OCI-LY7 (cell line): Measurements from ENCODE around the gene TNNI3K. TPM values are rescaled to one million over a fixed set of nuclear protein-coding genes. Genes with fewer than 3 reads are reported as not detected.

Experiments
- BruUV-seq: library from RNA; stranded (reverse); fragments of 400-500 nt; replicated peaks from 2 replicates; lab custom pipeline; 2021; lab: Mats Ljungman, UMichigan
- CTCF ChIA-PET: fragments of 300-600 bp; sonication (Branson Sonifier 250); formaldehyde crosslinking; loops from one replicate; lab custom pipeline; 2022; ENCODE audit warnings: antibody characterized with exemption; ENCODE audit not compliant: unreplicated experiment; lab: Charles Lee
- POLR2A ChIA-PET: fragments of 300-600 bp; sonication (Branson Sonifier 250); formaldehyde crosslinking; loops from one replicate; lab custom pipeline; 2022; ENCODE audit warnings: antibody characterized with exemption; lab: Charles Lee
- DNase-seq: peaks from one replicate; pipeline ENCODE4 v3.0.0-alpha.2; 2015; ENCODE audit warnings: low spot score
- H2AFZ ChIP-seq: fragments of 200-600 bp; sonication (generic), shearing (Covaris generic); 2 replicates; pipeline ENCODE4 v1.6.1; 2014; ENCODE audit warnings: mild to moderate bottlenecking, antibody characterized with exemption, low read length, moderate library complexity
- H3K27ac ChIP-seq: fragments of 200-600 bp; sonication (generic); 2 replicates; pipeline ENCODE4 v1.5.1; 2014; ENCODE audit warnings: mixed run types, low read depth, mild to moderate bottlenecking, moderate library complexity, low read length, inconsistent platforms; ENCODE audit not compliant: poor library complexity, severe bottlenecking
- H3K36me3 ChIP-seq: fragments of 200-600 bp; sonication (generic); 2 replicates; pipeline ENCODE4 v1.6.1; 2014; ENCODE audit warnings: mild to moderate bottlenecking, antibody characterized with exemption, low read length, moderate library complexity, mixed read lengths; ENCODE audit not compliant: insufficient read depth
- H3K4me1 ChIP-seq: fragments of 200-600 bp; sonication (generic); 2 replicates; pipeline ENCODE4 v1.5.1; 2014; ENCODE audit warnings: mild to moderate bottlenecking, low read length; ENCODE audit not compliant: insufficient read depth, poor library complexity, severe bottlenecking
- H3K4me2 ChIP-seq: fragments of 200-600 bp; sonication (generic); 2 replicates; pipeline ENCODE4 v1.6.1; 2014; ENCODE audit warnings: mild to moderate bottlenecking, low read length
- H3K4me3 ChIP-seq: fragments of 200-600 bp; sonication (generic); 2 replicates; pipeline ENCODE4 v1.5.1; 2014; ENCODE audit warnings: mild to moderate bottlenecking, low read depth, low read length; ENCODE audit not compliant: poor library complexity, severe bottlenecking
- H3K79me2 ChIP-seq: fragments of 200-600 bp; sonication (generic); 2 replicates; pipeline ENCODE4 v1.6.1; 2016; ENCODE audit warnings: low read depth, mild to moderate bottlenecking, low read length, moderate library complexity, mixed read lengths; ENCODE audit not compliant: insufficient read depth
- H3K9me2 ChIP-seq: fragments of 200-600 bp; sonication (generic); 2 replicates; pipeline ENCODE4 v1.6.1; 2016; ENCODE audit warnings: mild to moderate bottlenecking, low read length, mixed read lengths; ENCODE audit not compliant: insufficient read depth
- H3K9me3 ChIP-seq: fragments of 200-600 bp; sonication (generic); 2 replicates; pipeline ENCODE4 v1.6.1; 2014; ENCODE audit warnings: mild to moderate bottlenecking, mixed run types, low read length, mixed read lengths
- H4K20me1 ChIP-seq: fragments of 200-600 bp; sonication (generic); 2 replicates; pipeline ENCODE4 v1.6.1; 2014; ENCODE audit warnings: mild to moderate bottlenecking, antibody characterized with exemption, low read length, moderate library complexity, mixed read lengths; ENCODE audit not compliant: insufficient read depth
- EZH2phosphoT487 ChIP-seq: fragments of 200-600 bp; sonication (generic); IDR thresholded peaks from 2 replicates; pipeline ENCODE4 v1.6.1; 2018; ENCODE audit warnings: low read depth, borderline replicate concordance, mild to moderate bottlenecking, mixed run types, antibody characterized with exemption, low read length, moderate library complexity, mixed read lengths
- intact Hi-C: fragments of 100-400 bp; cut with micrococcal nuclease; formaldehyde crosslinking; loops from one replicate; pipeline ENCODE4 v1.10.0; 2022; ENCODE audit not compliant: unreplicated experiment
- total RNA-seq, 2 experiments: library from RNA; depleted of rRNA in 1 of 2; stranded (reverse); fragments of >200 nt in 1 of 2; shearing (Covaris generic) in 1 of 2; gene quantifications; 2 replicates each; pipeline ENCODE4 v1.2.3, GENCODE V29; 2014 to 2022
- TF ChIP-seq, protein P1 (sequence below): fragments of 200-600 bp; sonication (generic); conservative IDR thresholded peaks from 2 replicates; pipeline ENCODE4 v1.5.1; 2014; ENCODE audit warnings: mild to moderate bottlenecking, antibody characterized with exemption, low read length, moderate library complexity, mixed read lengths

The TNNI3K gene
- total RNA-seq, 2 experiments from 2014 or later = not detected

DNA sequence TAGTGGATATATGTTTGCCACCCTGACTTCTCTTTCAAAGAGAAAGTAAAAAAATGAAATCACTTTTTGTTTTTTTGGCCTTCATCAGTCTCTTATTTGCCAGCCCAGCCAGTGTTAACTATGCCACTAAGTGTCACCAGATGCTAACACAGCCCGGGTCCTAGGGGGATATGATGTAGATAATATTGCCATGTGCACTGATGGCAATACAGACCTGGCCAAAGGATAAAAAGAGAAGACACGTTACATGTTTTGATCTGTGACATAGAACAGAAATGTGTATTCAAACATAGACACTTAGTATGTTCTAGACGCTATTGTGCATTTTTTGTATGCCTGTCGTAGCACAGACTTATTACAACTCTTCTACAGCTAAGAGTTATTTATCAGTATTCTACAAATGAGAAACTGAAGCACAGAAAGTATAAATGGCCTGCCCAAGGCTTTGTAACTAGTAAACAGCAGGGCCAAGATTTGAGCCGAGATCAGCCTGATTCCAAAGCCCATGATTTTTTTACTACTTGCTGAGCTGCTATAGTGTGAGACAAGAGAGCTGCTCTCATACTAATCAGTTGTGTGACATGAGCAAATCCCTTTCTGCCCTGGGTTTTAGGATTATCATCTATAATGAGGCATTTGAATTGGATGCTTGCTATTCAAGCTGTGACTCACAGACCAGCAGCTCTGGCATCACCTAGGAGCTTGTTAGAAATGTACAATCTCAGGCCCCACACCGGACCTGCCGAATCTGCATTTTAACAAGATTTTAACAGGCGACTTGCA is 270.9 kb downstream of the TNNI3K start:
- Histone ChIP-seq H3K4me2 (no peak overlapping the region), H4K20me1 (no peaks in the 10 kb centered on the region), H3K79me2 (no peaks in the 10 kb centered on the region), H3K9me3 (no peaks in the 10 kb centered on the region), H3K9me2 (no peaks in the 10 kb centered on the region), H3K36me3 (no peaks in the 10 kb centered on the region), H2AFZ (no peak overlapping the region), H3K4me3 (no peak overlapping the region), H3K4me1 (no peaks in the 10 kb centered on the region), H3K27ac (no peak overlapping the region)
- no TSS peak for BruUV-seq
- ChIA-PET CTCF (no interaction called here), POLR2A (no interaction called here)
- TF ChIP-seq, protein P1, sequence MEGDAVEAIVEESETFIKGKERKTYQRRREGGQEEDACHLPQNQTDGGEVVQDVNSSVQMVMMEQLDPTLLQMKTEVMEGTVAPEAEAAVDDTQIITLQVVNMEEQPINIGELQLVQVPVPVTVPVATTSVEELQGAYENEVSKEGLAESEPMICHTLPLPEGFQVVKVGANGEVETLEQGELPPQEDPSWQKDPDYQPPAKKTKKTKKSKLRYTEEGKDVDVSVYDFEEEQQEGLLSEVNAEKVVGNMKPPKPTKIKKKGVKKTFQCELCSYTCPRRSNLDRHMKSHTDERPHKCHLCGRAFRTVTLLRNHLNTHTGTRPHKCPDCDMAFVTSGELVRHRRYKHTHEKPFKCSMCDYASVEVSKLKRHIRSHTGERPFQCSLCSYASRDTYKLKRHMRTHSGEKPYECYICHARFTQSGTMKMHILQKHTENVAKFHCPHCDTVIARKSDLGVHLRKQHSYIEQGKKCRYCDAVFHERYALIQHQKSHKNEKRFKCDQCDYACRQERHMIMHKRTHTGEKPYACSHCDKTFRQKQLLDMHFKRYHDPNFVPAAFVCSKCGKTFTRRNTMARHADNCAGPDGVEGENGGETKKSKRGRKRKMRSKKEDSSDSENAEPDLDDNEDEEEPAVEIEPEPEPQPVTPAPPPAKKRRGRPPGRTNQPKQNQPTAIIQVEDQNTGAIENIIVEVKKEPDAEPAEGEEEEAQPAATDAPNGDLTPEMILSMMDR = no peak
- no peak for TF ChIP-seq EZH2phosphoT487
- no peak for DNase-seq
- intact Hi-C loops = no loop called here

DNA sequence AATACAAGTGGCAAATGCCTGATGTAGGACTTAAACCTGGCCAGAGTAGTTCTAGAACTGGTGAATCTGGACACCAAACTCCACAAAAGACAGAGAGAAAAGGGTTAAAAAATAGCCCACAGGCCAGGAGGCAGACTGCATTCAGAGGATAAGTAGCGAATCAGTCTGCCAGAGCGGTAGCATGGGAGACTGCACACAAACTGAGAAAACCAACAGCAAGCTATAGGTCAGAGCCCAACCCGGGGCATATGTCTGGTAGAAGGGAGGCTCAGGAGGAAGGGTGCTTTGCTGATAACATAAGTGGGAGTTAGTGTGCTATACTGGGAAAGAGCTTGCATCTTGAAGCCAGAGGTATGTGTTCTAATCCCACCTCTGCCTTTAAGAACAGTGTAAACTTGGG is 273.3 kb downstream of the TNNI3K start:
- no peak for DNase-seq
- H3K9me3 ChIP-seq = no peaks in the 10 kb centered on the region
- H4K20me1 ChIP-seq = no peaks in the 10 kb centered on the region
- BruUV-seq = no TSS peak
- no peaks in the 10 kb centered on the region for H3K4me1 ChIP-seq
- H3K9me2 ChIP-seq = no peaks in the 10 kb centered on the region
- H2AFZ ChIP-seq = no peak overlapping the region
- TF ChIP-seq, protein P1 = no peak
- TF ChIP-seq EZH2phosphoT487 = no peak
- H3K79me2 ChIP-seq = no peaks in the 10 kb centered on the region
- H3K27ac ChIP-seq = no peak overlapping the region
- no peaks in the 10 kb centered on the region for H3K36me3 ChIP-seq
- H3K4me2 ChIP-seq = no peak overlapping the region
- CTCF ChIA-PET = no interaction called here
- intact Hi-C loops = no loop called here
- POLR2A ChIA-PET = no interaction called here
- H3K4me3 ChIP-seq = no peak overlapping the region
